ENCODE results near the gene SLC33A1. TPM values are rescaled to one million over a fixed set of nuclear protein-coding genes. Genes with fewer than 3 reads are reported as not detected.

SLC33A1 gene
- total and polyA plus RNA-seq, 10 of the 15 experiments (the other 5 are each of a cell fraction or from before 2014, with no cell fraction given): 6.4 to 25.2 (median 19.8) TPM

- FAIRE-seq: peak; percentile 64
Measured at GRCh38 chr3:155859859-155860258, 5.6 kb upstream of the SLC33A1 start.

More at GRCh38 chr3:155859859-155860258, 5.6 kb upstream of the SLC33A1 start:
- intact Hi-C loops (cut with micrococcal nuclease; ENCODE audit: unreplicated experiment) (loop anchor here (5.0 kb wide), 1 partner anchor 508 kb away; no protein-coding TSS in a partner anchor), in situ Hi-C loops (cut with MboI) (no loop called here)
- BruUV-seq (replicated peaks): no TSS peak
- H2AFZ ChIP-seq (ENCODE audit: control insufficient read depth, low read depth, low read length): peak overlapping the region; percentile 77
- ChIA-PET SMC1A (ENCODE audit: uncharacterized antibody, unreplicated experiment) (no interaction called here), POLR2A (interaction anchor here (0.6 kb wide), 1 partner anchor 12 kb away, joined by 3 read pairs; no protein-coding TSS in a partner anchor), CTCF (interaction anchor here (0.6 to 5.2 kb wide), 3 partner anchors 9 to 54 kb away, joined by 3 to 70 read pairs (median 4); partner anchors contain the start of genes C3orf33 and GMPS), RAD21 (ENCODE audit: unreplicated experiment) (interaction anchor here (2.6 kb wide), 1 partner anchor 54 kb away, joined by 10 read pairs; the partner anchor contains the start of gene C3orf33)
- H4K20me1 ChIP-seq (ENCODE audit: control insufficient read depth, insufficient read depth): no peaks in the 10 kb centered on the region
- WGBS (ENCODE audit: insufficient coverage, insufficient replicate concordance, low lambda C conversion rate, missing lambda C conversion rate): 26% methylated on average over 2 of the region's 2 CpGs
- H3K4me3 ChIP-seq: no peak overlapping the region
- H3K4me1 ChIP-seq (ENCODE audit: control insufficient read depth, insufficient read depth, low read length): no peaks in the 10 kb centered on the region
- H3K4me2 ChIP-seq (ENCODE audit: control insufficient read depth, insufficient read depth): peak overlapping the region; percentile 72; the same call in 1 of the 2 replicates
- DNase-seq (ENCODE audit: low read depth, low spot score) (no peak), ATAC-seq (peak; percentile 75)
- TF ChIP-seq EP300 (IDR thresholded peaks at IDR 0.05; ENCODE audit: borderline replicate concordance in 1 of 2, control insufficient read depth in 1 of 2, low read depth in 2 of 2, low read length in 2 of 2) (no peak), SKIL (IDR thresholded peaks at IDR 0.05; ENCODE audit: low read depth, poor library complexity, severe bottlenecking) (peak; percentile 35), MXI1 (IDR thresholded peaks at IDR 0.05; ENCODE audit: low read depth, low read length) (no peak), CHD1 (IDR thresholded peaks at IDR 0.05; ENCODE audit: low read depth, low read length) (no peak), ZNF207 (IDR thresholded peaks at IDR 0.05; ENCODE audit: borderline replicate concordance) (no peak), RAD21 (IDR thresholded peaks at IDR 0.05; ENCODE audit: insufficient read depth, low read depth, low read length) (peak; percentile 47; the same call in 1 of the 2 replicates), ZBED1 (IDR thresholded peaks at IDR 0.05; ENCODE audit: borderline replicate concordance) (no peak), JUND (IDR thresholded peaks at IDR 0.05; ENCODE audit: low read depth, low read length) (no peak), ZSCAN29 (IDR thresholded peaks at IDR 0.05) (no peak), NFXL1 (IDR thresholded peaks at IDR 0.05; ENCODE audit: borderline replicate concordance) (no peak), CREB1 (IDR thresholded peaks at IDR 0.05; ENCODE audit: low read depth) (no peak), IRF4 (IDR thresholded peaks at IDR 0.05; ENCODE audit: low read depth, low read length) (no peak), CTCF (IDR thresholded peaks at IDR 0.05 in 2 of 3, conservative IDR thresholded peaks at IDR 0.05 in 1 of 3; ENCODE audit: control insufficient read depth in 2 of 3, extremely low read depth in 1 of 3, insufficient read depth in 1 of 3, low read depth in 3 of 3, low read length in 3 of 3) (peak; percentile 18 to 55 (median 30); a peak in 4 of 6 replicates), SMC3 (IDR thresholded peaks at IDR 0.05; ENCODE audit: borderline replicate concordance, low read length) (peak; percentile 37; the same call in 1 of the 2 replicates), KLF5 (IDR thresholded peaks at IDR 0.05; ENCODE audit: partially characterized antibody) (no peak), ZBTB33 (IDR thresholded peaks at IDR 0.05) (no peak)
- no peaks in the 10 kb centered on the region for H3K36me3 ChIP-seq (ENCODE audit: control insufficient read depth in 2 of 2, insufficient read depth in 2 of 2, low read length in 1 of 2)
- no peak overlapping the region for H3K27ac ChIP-seq (ENCODE audit: control insufficient read depth, insufficient read depth)
- H3K9ac ChIP-seq (ENCODE audit: control insufficient read depth, insufficient read depth, low read length): no peak overlapping the region
- no peaks in the 10 kb centered on the region for H3K9me3 ChIP-seq (replicated peaks; ENCODE audit: control insufficient read depth, insufficient read depth, low read length)
- H3K27me3 ChIP-seq (replicated peaks in 1 of 2; ENCODE audit: control insufficient read depth in 2 of 2, insufficient read depth in 2 of 2, low read length in 1 of 2): no peaks in the 10 kb centered on the region
- H3K79me2 ChIP-seq (ENCODE audit: control insufficient read depth, insufficient read depth, low read length): peaks cover 2% of the 10 kb centered on the region; the same call in 1 of the 2 replicates

All from GM12878 (cell line).